ENCODE results near the gene GALNT11.
"Not testable (repeated sequence)": the region's sequence is repeated elsewhere in the genome, so short reads cannot be mapped to it uniquely, and the experiment has no call there.

Gene GALNT11

DNA sequence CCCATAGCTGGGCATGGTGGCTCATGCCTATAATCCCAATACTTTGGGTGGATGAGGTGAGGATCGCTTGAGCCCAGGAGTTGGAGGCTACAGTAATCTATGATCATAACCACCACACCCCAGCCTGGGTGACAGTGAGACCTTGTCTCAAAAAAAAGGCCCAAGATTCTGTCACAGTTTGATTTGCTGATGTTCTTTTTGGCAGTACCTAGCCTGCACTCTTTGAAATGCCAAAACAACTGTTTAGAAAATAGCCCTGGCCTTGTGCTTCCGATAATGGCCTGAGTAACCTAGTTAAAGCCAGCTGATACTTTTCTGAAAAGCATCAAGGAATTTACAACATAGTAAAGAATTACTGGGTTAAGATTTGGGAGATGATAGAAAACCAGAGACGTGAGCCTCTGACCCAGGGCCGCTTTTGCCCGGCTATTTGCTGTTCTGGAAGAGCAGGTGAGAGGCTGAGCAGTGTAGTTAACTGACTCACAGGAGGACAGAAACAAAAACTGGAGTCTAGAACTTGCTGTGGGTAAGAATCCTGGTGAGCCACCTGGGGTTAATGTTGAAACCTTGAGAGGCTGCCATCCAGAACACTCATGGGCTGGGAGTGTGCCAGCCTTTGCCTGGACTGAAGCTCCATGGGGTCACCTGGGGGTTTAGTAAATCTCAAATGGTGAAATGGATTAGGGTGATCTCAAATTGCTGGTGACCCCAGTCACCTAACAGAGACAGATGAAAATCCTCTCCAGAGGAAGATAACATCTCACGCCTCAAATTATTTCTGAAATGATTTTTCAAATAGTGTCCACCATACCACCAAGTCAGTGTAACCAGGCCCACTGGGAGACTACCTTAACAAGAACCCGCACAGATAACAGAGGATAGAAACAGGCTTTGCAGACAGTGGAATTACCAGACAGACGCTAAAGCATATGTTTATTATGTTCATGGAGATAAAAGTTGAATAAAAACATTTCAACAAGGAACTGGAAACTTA is 51.8 kb downstream of the GALNT11 start:
- no peaks in the 10 kb centered on the region for H3K27me3 Mint-ChIP-seq (ENCODE audit: low read depth)
- H3K4me1 Mint-ChIP-seq (ENCODE audit: low read depth): peaks cover 9% of the 10 kb centered on the region
- H3K27ac Mint-ChIP-seq: no peak overlapping the region
- no peak overlapping the region for H3K4me3 Mint-ChIP-seq
- H3K36me3 Mint-ChIP-seq (ENCODE audit: low read depth): no peaks in the 10 kb centered on the region
- no peaks in the 10 kb centered on the region for H3K9me3 Mint-ChIP-seq

DNA sequence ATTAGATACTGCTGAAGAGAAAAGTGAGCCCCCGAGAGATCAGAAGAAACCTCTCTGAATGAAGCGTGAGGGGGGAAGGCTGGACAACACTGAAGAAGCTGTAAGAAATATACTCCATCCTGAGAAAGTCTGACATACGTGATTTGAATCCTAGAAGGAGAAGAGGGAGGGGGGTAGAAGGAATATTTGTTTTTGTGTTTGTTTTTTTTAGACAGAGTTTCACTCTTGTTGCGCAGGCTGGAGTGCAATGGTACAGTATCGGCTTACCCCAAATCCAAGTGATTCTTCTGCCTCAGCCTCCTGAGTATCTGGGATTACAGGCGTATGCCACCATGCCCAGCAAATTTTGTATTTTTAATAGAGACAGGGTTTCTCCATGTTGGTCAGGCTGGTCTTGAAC is 52.6 kb downstream of the GALNT11 start:
- Mint-ChIP-seq H3K4me3 (no peak overlapping the region), H3K9me3 (no peaks in the 10 kb centered on the region), H3K4me1 (ENCODE audit: low read depth) (peaks cover 9% of the 10 kb centered on the region), H3K36me3 (ENCODE audit: low read depth) (no peaks in the 10 kb centered on the region), H3K27me3 (ENCODE audit: low read depth) (no peaks in the 10 kb centered on the region), H3K27ac (no peak overlapping the region)

DNA sequence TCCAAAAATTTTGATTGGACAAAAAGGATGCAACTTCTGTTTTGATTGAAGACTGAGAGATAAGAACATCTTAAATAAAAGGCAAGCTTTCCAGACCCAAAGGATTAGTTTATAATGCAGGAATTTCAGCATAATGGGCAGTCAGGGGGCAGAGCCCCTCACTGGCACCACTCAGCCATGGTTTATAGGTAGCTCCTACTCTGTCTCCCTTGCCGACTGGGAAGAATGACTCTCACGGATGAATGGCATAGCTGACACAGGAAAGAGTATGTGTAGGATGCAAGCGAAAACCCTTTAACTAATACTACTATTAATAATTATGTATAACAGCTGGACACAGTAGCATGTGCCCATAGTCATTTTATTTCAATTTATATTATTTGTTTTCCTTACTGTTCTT is 53.3 kb downstream of the GALNT11 start:
- H3K36me3 Mint-ChIP-seq (ENCODE audit: low read depth): no peaks in the 10 kb centered on the region
- no peaks in the 10 kb centered on the region for H3K9me3 Mint-ChIP-seq
- no peaks in the 10 kb centered on the region for H3K27me3 Mint-ChIP-seq (ENCODE audit: low read depth)
- peaks cover 9% of the 10 kb centered on the region for H3K4me1 Mint-ChIP-seq (ENCODE audit: low read depth)
- H3K27ac Mint-ChIP-seq: no peak overlapping the region
- no peak overlapping the region for H3K4me3 Mint-ChIP-seq

DNA sequence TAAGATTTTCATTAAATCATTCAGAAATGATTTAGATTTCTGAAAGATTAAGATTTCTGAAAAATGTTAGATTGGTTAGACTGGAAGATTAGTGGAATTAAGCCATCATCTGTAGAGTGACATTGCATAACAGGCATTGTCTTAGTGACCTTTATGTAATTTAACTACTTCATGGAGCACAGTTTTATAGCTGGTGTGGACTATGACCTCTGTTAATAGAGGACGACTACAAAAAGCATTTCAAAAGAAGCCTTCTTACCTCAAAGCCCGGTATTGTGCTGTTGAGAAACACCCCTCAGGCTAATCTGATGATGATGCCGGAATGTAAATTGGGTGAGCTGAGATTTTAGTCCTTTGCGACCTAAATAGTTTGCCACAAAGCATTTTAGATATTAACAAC is 55.6 kb downstream of the GALNT11 start:
- no peaks in the 10 kb centered on the region for H3K9me3 Mint-ChIP-seq
- peaks cover 9% of the 10 kb centered on the region for H3K4me1 Mint-ChIP-seq (ENCODE audit: low read depth)
- no peak overlapping the region for H3K27ac Mint-ChIP-seq
- no peaks in the 10 kb centered on the region for H3K27me3 Mint-ChIP-seq (ENCODE audit: low read depth)
- peaks cover 1% of the 10 kb centered on the region for H3K36me3 Mint-ChIP-seq (ENCODE audit: low read depth)
- H3K4me3 Mint-ChIP-seq: no peak overlapping the region

DNA sequence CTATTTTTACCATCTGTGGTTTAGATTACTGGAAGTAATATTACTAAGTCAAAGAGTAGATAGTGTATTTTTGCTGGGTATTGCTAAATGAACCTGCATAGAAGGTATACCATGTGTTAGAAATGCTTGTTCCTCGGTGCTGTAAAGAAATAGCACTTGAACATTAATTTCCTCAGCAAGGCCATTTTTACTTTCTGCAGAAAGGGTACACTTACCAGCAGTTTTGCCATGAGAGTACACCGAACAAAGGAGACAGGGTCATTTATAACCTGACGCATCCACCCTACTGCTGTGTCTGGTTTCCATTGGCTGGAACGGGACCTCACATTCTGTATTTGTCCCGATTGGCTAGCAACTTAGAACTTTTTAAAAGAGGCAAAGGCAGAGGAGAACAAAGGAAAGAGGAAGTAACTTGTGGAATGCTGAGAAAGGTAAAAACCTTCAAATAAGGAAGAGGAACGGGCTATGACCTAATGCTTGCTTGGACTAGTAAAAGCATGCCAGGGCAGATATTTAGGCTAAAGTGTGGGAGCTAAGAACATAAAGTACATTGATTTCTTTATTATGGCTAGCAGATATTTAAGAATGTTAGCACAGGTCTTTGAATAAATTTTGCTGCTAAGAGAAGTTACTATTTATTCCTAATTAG is 56.7 kb downstream of the GALNT11 start:
- H3K27ac Mint-ChIP-seq; H3K27me3 Mint-ChIP-seq (ENCODE audit: low read depth); H3K4me3 Mint-ChIP-seq; H3K36me3 Mint-ChIP-seq (ENCODE audit: low read depth); H3K9me3 Mint-ChIP-seq; H3K4me1 Mint-ChIP-seq (ENCODE audit: low read depth): not testable (repeated sequence)

DNA sequence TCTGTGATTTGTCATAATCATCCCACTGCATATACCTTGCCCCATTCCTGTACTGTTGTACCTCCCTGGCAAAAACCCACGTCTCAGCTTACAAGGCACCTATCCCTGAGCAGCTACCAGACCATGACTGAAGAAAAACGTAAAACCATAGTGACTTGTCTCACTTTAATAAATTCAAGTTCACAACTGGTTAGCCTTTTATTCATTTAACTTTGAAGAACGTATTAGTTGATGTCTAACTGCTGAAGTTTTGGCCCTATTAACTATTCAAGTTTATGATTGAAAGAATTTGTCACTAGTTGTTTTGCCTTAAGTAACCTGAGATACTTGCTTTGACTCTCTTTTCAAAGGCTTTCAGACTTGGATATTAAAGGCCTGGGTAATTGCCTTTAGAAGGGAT is 59.7 kb downstream of the GALNT11 start:
- no peak overlapping the region for H3K4me3 Mint-ChIP-seq
- H3K36me3 Mint-ChIP-seq (ENCODE audit: low read depth): peaks cover 6% of the 10 kb centered on the region
- no peaks in the 10 kb centered on the region for H3K4me1 Mint-ChIP-seq (ENCODE audit: low read depth)

DNA sequence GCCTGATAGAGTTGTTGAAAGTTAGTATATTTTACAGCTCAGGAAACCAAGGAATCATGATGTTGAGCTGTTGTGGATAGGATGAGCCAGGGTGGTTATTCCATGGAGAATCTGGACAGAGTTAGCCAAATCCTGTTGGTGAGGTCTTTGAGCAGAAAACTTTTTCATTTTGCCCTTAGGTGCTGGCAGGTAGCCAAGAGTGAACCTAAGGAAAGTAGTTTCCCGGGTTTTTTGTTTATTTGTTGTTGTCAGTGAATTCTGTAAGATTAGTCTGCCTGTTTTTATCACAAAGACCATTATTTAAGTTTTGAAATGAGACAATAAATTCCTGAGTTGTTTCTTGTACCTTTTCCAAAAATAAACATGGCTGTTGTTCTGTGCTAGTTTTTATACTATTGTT is 61.0 kb downstream of the GALNT11 start:
- no peaks in the 10 kb centered on the region for H3K4me1 Mint-ChIP-seq (ENCODE audit: low read depth)
- H3K36me3 Mint-ChIP-seq (ENCODE audit: low read depth): peaks cover 6% of the 10 kb centered on the region
- H3K4me3 Mint-ChIP-seq: no peak overlapping the region

More for the DNA sequence above, 59.7 kb downstream of the GALNT11 start:
- H3K9me3 Mint-ChIP-seq: peaks cover 22% of the 10 kb centered on the region
- H3K27ac Mint-ChIP-seq: no peak overlapping the region
- no peaks in the 10 kb centered on the region for H3K27me3 Mint-ChIP-seq (ENCODE audit: low read depth)

DNA sequence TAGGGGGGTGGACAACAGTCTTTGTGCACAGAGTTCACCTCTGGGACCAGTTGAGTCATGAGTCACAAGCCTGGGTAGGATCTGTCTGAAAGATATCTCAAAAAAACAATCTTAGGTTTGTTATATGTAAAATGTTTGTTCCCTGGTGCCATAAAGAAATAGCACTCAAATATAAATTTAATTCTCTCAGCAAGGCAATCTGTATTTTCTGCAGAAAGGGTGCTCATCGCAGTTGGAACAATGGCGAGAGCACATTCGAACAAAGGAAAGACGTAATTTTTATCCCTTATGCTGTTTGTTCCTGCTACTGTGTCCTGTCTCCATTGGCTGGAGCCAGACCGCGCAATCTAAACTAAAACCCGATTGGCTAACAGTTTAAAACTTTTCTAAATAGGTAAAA is 63.7 kb downstream of the GALNT11 start:
- no peak overlapping the region for H3K4me3 Mint-ChIP-seq
- H3K27me3 Mint-ChIP-seq (ENCODE audit: low read depth): no peaks in the 10 kb centered on the region
- H3K27ac Mint-ChIP-seq: no peak overlapping the region
- H3K4me1 Mint-ChIP-seq (ENCODE audit: low read depth): peaks cover 3% of the 10 kb centered on the region
- H3K36me3 Mint-ChIP-seq (ENCODE audit: low read depth): peaks cover 8% of the 10 kb centered on the region
- H3K9me3 Mint-ChIP-seq: peaks cover 26% of the 10 kb centered on the region

More for the DNA sequence above, 61.0 kb downstream of the GALNT11 start:
- Mint-ChIP-seq H3K27ac (no peak overlapping the region), H3K9me3 (peaks cover 26% of the 10 kb centered on the region), H3K27me3 (ENCODE audit: low read depth) (no peaks in the 10 kb centered on the region)

DNA sequence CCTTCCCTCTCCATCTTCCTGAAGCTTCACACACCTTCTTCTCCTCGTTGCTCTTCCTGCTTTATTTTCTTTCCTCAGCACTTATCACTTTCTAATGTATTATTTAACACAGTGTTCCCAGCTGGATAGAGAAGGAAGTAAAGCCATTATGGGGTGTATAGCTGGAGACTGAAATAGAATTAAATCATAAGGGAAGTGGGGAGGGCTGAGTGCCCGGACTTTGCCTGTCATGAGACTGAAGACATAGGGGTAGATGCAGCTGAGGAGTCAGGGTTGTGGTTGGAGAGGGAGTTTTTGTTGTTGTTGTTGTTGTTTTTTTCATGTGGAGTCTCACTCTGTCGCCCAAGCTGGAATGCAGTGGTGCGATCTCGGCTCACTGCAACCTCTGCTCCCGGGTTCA is 65.3 kb downstream of the GALNT11 start:
- H3K4me3 Mint-ChIP-seq: no peak overlapping the region
- no peak overlapping the region for H3K27ac Mint-ChIP-seq
- H3K36me3 Mint-ChIP-seq (ENCODE audit: low read depth): peaks cover 12% of the 10 kb centered on the region
- H3K9me3 Mint-ChIP-seq: peaks cover 26% of the 10 kb centered on the region
- no peaks in the 10 kb centered on the region for H3K27me3 Mint-ChIP-seq (ENCODE audit: low read depth)
- peaks cover 3% of the 10 kb centered on the region for H3K4me1 Mint-ChIP-seq (ENCODE audit: low read depth)

DNA sequence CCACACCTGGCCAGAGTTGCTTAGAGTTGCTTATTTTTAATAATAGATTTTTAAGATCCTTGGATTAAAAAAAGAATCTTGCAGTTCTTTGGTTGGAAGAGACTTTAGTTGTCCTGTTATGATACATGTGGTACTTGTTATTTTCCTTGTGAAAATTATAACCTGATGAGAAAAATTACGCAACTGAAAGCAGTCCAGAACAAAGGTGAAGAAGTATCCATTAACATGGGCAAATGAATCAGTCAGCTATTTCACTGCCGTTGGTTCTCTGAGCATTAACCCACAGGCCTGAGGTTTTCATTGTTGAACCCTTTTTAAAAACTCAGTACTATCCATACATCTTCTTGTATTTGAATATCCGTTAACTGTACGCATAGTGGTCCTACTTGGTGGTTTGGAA is 68.2 kb downstream of the GALNT11 start:
- Mint-ChIP-seq H3K27ac (no peak overlapping the region), H3K27me3 (ENCODE audit: low read depth) (no peaks in the 10 kb centered on the region), H3K9me3 (peaks cover 12% of the 10 kb centered on the region), H3K4me1 (ENCODE audit: low read depth) (peaks cover 3% of the 10 kb centered on the region), H3K36me3 (ENCODE audit: low read depth) (peaks cover 11% of the 10 kb centered on the region), H3K4me3 (no peak overlapping the region)

DNA sequence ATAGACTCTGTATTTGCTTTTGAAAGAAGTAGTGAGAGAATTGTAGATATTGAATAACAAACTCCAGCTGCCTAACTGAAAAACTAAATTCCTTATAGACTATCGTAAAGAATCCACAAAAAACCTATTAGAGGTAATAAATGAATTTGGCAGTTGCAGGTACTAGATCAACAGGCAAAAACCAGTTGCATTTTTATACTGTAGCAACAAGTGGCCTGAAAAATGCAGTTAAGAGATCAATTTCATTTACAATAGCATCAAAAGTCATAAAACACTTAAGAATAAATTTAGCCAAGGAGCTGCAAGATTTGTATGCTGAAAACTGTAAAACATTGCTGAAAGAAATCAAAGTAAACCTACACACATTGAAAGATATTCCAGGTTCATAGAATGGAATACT is 70.3 kb downstream of the GALNT11 start:
- H3K27ac Mint-ChIP-seq: no peak overlapping the region
- no peaks in the 10 kb centered on the region for H3K27me3 Mint-ChIP-seq (ENCODE audit: low read depth)
- peaks cover 3% of the 10 kb centered on the region for H3K4me1 Mint-ChIP-seq (ENCODE audit: low read depth)
- peaks cover 1% of the 10 kb centered on the region for H3K9me3 Mint-ChIP-seq
- H3K4me3 Mint-ChIP-seq: no peak overlapping the region
- H3K36me3 Mint-ChIP-seq (ENCODE audit: low read depth): peaks cover 7% of the 10 kb centered on the region

DNA sequence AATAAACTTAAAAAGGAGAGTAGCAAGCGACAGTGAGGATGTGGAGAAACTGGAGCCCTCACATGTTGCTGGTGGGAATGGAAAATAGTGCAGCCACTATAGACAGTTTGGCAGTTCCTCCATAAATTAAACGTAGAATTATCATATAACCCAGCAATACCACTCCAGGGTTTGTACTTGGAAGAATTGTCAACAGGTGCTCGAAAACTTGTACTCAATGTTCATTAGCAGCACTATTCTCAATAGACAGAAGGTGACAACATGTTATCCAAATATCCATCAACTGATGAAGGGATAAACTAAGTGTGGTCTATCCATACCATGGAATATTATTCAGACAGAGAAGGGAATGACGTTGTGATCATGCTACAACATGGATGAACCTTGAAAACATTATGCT is 71.9 kb downstream of the GALNT11 start:
- no peak overlapping the region for H3K27ac Mint-ChIP-seq

DNA sequence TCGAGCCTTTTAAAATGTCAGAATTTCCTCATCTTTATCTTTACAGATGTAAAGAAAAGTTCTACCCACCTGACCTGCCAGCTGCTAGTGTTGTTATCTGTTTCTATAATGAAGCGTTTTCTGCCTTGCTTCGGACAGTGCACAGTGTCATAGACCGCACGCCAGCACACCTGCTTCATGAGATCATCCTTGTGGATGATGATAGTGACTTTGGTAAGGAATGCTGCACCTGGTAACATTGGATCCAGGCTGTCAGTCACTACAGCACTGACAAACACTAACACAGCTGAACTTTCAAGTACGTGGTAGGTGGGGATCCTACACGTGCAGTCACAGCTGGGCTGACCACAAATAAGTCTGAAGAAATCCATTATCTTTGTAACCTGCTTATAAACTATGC is 77.6 kb downstream of the GALNT11 start:
- Mint-ChIP-seq H3K4me1 (ENCODE audit: low read depth) (no peaks in the 10 kb centered on the region), H3K4me3 (no peak overlapping the region), H3K27me3 (ENCODE audit: low read depth) (no peaks in the 10 kb centered on the region), H3K9me3 (no peaks in the 10 kb centered on the region), H3K27ac (no peak overlapping the region), H3K36me3 (ENCODE audit: low read depth) (peaks cover 13% of the 10 kb centered on the region)

More for the DNA sequence above, 71.9 kb downstream of the GALNT11 start:
- Mint-ChIP-seq H3K9me3 (no peaks in the 10 kb centered on the region), H3K4me1 (ENCODE audit: low read depth) (no peaks in the 10 kb centered on the region), H3K4me3 (no peak overlapping the region), H3K36me3 (ENCODE audit: low read depth) (peaks cover 4% of the 10 kb centered on the region), H3K27me3 (ENCODE audit: low read depth) (no peaks in the 10 kb centered on the region)

DNA sequence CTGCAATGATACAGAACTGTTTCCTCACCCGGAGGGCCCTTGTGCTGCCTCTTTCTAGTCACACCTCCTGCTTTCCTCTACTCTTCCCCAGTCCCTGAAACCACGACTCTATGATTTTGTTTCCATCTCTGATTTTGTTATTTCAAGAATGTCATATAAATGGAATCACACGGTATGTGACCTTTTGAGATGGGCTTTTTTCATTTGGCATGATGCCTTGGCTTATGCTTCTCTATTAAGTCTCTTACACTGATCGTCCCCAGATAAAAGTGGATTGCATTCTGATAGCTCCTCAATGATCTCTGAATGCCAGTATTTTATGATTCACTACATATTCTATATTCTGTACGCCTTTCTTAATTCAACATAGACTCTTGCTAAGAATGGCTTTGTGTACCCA is 78.2 kb downstream of the GALNT11 start:
- Mint-ChIP-seq H3K9me3 (no peaks in the 10 kb centered on the region), H3K4me3 (no peak overlapping the region), H3K4me1 (ENCODE audit: low read depth) (no peaks in the 10 kb centered on the region), H3K27ac (no peak overlapping the region), H3K27me3 (ENCODE audit: low read depth) (no peaks in the 10 kb centered on the region), H3K36me3 (ENCODE audit: low read depth) (peaks cover 13% of the 10 kb centered on the region)

DNA sequence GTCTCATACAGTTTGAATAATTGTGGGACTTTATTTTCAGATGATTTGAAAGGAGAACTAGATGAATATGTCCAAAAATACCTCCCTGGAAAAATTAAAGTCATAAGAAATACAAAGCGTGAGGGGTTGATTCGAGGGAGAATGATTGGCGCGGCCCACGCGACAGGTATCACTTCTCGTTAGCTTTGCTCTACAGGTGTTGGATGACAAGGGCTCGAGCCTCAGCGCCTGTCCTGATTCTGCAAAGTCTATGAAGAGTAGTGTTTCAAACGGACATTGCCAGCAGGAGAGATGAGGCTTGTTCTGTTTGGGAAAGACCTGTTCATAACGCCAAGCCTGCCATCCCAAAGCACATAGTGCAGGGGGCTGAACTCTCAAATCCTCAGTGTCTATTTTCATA is 79.7 kb downstream of the GALNT11 start:
- Mint-ChIP-seq H3K9me3 (no peaks in the 10 kb centered on the region), H3K36me3 (ENCODE audit: low read depth) (peaks cover 13% of the 10 kb centered on the region), H3K27ac (no peak overlapping the region), H3K27me3 (ENCODE audit: low read depth) (no peaks in the 10 kb centered on the region), H3K4me1 (ENCODE audit: low read depth) (no peaks in the 10 kb centered on the region), H3K4me3 (no peak overlapping the region)
